NCI-H2171 treated with DMSO at 0.1 percent for 48 hours (cell line): ENCODE data around the gene KDM5D.
A peak's percentile ranks its signal among the peaks of the same experiment; 100 is the strongest.

Source experiments
- DNase-seq: peaks from one replicate; lab custom pipeline; 2025; lab: John Stamatoyannopoulos, UW

The KDM5D gene

DNA sequence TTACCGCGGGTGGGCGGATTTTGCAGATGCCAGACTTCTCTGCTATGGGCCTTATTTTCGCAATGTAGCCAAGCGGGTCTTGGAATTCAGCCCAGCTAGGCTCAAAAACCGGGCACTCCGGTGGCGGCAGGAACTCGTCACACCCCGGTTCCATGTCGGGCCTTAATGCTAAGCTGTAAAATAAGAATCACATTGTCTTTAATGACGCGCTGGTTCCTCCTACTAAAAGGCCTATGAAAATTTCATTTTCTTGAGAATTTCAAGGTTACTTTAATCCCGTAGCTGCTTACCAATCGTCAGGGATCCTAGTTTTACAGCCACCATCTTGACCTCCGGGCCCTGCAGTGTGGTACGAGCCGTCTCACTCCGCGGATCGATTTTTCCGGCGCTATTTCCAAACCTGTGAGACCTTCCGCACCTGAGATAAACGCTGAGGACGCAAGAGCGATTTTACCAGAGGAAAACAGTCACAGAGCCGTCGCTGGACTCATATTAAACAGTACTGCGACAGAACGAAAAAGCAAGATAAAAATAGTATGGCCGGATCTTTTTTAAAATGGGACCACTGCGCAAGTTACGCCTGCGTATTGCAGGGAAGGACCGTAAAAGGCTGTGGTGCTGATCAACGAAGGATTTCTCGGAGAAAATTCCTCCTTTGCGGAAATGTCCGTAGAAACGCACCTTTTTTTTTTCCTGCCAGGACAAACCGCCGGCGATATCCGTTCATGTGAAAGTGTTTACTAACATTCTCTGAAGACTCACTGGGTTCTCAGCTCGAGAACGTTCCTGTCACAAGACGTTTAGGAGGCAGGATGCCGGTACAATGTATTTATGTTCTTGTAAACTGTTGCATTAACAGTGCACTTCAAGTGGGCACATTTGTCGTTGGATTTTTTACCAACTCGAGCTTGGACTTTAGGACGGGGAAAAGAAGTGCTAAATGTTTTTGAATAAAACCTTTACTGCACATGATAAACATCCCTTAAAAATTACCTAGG, at the start of gene KDM5D:
TSS of gene KDM5D (minus strand) at position 346 of the 998 bp plus-strand sequence. CDS start at position 154, 192 bp downstream.
- DNase-seq, result peak; percentile 87

DNA sequence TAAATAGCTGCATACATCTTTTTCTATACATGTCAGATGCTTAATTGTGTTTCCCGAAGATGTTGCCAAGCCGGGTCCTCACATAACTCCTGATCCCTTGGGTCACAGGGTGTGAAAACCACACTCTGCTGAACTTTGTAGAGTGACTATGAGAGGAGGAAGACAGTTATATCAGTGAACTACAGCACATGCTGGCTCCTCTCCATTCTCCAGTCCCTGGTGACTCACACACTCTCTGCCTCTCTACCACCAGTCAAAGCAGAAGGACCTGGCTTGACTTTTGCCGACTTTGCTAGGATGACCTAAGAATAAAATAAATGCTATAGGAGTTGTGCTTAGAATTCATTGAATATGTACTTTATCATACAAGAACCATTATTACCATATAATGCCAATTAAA, 23.8 kb upstream of the KDM5D start:
- DNase-seq, result no peak

DNA sequence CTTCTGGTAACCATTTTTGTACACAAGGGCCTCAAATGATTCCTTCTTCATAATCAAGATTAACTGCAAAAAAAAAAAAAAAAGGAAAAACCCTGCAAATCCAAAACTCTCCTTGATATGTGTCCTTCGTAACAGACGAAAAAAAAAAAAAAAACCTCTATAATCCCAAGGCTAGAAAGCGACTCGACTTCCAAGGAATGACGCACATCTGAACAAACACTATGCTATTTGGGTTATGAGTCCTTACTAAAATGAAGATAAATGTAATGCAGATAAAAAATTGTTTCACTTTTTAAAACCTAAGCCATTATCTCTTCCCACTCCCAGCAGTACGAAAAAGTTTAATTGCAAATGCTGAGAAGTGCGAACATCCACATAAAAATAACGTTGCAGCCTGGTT, 1.2 kb downstream of the KDM5D start:
- DNase-seq, result no peak

DNA sequence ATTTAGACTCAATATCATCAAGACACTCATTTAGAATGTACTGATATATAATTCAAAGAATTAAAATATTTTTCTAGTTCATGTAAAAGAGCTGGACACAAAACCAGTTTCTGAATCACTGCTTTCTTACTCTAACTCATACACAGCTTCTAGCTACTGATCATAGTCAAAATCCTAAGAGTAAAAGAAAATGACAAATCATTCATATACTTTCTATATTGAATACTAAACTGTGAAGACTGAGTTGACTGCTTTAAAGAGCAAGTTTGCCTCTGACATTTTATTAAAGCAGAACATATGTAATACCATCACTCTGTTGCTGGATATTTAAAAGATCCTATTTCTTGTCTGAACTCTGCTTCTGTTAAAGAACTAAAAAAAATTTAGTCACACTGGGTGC, 2.4 kb downstream of the KDM5D start:
- DNase-seq, result no peak

DNA sequence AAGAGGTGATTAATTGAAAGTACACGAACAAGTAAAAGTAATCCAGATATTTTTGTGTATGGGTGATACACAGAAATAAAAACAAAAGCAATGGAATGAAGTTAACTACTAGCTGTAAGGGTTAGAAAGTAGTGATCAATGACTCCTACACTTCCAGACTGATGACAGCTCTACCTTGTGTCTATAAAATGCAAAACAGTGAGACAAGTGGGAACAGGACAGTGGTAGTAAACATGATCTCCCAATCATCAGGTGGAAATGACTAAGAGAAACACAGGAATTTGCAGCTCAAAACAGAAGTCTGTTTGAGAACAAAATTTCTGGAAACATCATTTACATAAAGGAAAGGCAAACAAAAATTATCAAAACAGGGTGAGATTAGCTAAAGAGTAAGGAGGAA, 10.1 kb downstream of the KDM5D start:
- DNase-seq, result no peak

DNA sequence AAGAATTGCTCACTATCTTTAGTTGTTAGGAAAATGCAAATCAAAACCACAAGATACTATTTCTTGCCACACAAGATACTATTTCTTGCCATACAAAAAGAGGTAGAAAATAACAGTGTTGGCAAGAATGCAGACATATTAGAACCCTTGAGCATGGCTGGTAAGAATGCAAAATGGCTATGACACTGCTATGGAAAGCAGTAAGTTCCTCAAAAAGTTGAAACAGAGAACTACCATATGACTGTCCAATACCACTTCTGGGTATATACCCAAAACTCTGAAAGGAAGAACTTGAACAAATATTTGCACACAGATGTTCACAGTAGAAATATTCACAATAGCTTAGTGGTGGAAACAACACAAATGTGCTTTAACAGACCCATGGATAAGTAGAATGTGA, 26.6 kb downstream of the KDM5D start:
- DNase-seq, result no peak

DNA sequence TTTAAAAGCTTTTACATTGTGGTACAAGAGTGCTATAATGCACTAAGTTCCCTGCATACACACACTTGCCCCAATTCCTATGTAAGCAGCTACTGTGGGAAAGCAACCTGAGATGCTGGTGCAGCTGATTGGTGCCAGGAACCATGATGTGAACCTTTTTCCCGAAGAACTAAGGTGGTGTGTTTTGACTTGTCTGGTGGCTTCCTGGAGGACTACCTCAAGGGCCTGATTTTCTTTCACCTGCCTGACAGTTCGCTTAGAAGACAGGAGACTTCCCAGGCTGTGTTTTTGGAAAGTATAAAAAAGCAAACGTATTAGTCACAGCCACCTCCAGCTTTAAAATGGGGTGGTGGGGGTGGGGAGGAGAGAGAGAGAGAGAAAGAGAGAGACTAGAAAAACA, 27.4 kb downstream of the KDM5D start:
- no peak for DNase-seq

DNA sequence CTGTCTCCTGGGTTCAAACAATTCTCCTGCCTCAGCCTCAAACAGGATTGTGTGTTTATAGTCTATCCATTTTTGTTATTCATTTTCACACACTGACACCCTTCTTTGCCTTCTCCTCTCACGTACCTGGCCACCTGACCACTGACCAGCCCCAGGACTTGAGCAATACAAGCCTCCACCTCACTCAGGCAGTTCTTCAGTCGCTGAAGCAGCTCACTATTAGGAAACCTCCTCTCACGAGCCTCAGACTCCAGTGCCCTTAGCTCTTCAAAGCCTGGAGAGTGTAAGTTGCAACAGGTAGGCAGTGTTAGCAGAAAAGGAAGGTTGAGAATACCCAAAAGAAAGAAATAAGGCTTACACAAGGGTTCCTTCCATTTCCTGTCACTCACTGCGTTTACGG, 29.3 kb downstream of the KDM5D start:
- DNase-seq, result no peak

DNA sequence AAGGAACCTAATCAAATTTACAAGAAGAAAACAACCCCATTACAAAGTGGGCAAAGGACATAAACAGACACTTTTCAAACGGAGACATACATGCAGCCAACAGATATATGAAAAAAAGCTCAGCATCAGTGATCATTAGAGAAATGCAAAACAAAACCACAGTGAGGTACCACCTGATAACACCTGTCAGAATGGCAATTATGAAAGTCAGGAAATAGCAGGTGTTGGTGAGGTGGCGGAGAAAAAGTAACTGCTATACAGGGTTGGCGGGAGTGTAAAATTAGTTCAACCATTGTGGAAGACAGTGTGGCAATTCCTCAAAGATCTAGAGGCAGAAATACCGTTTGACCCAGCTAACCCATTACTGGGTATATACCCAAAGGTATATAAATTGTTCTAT, 31.1 kb downstream of the KDM5D start:
- no peak for DNase-seq

DNA sequence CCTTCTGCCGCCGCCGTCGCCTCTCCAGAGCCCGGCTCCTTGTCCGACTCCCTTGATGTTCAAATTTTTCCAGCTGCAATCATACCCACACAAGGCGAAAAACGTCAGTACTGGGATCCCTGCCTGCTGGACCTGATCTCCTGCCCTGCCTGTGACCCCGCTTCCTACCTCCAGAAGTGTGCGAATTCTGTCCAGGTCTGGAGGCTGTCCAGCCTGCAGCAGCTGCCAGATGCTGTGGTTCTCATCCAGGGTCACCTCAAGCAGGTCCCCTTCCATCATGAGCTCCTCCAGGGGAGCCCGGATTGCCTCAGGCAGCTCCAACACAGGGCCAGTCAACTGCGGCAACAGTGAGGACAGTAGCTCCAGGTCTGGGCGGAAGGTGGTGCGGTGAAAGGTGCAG, 38.3 kb downstream of the KDM5D start:
- no peak for DNase-seq

DNA sequence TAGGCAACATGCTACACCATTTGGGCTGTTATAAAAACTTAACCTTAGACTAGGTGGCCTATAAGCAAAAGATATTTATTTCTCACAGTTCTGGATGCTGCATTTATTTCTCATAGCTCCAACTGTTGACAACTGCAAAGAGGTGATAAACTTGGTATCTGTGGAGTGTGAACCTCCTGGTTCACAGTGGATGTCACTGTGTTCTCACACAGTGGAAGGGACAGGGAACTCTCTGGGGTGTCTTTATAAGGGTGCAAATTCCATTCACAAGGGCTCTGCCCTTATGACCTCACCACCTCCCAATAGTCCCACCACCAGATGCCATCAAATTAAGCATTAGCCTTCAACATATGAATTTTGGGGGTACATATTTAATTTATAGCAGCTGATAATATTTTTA, 46.0 kb downstream of the KDM5D start:
- no peak for DNase-seq

DNA sequence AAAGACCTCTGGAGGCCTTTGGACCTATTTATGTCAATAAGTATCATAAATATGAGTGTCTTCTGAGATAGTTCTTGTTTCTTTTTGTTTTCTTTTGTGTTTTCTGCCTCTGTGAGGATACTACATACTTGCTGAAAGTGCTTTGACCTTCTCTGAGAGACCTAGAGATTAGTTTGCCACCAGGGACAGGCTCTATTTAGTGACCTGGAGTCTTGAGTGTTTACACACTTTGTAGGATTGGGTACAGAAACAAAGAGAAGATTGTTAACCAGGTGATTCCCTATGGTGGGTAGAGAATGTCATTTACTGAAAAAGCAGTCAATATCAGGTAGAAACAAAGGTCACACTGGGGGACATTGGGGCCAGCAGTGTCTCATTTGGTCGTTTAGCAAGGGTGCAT, 63.7 kb downstream of the KDM5D start:
- no peak for DNase-seq
